Measurements from ENCODE around the gene GRIK4. TPM values are rescaled to one million over a fixed set of nuclear protein-coding genes. Genes with fewer than 3 reads are reported as not detected.

The GRIK4 gene
- polyA plus RNA-seq, 1 of the 3 experiments (the other 2 are of a cell fraction) = 0.03 TPM

DNA sequence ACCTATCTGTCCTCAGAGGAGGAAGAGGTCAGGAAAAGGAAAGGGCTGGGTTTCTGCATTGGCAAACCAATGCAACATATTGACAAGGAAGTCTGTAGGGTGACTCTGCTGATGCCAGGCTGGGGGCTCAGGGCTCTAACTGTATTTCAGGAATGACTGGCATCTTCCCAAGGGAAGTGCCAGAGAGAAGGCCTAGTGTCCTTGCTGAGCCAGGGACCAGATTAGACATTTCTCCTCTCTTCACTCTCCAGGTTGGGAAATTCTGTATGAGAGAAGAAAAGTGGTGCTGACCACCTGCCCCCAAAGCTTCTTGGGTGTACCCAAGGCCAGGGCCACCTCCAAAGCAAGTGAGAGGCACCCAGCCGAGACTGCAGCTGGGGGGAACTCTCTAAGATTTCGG lies 27.2 kb downstream of the GRIK4 start (continued):
- TF ChIP-seq FOXJ3 (CRISPR knock-in tag; IDR thresholded peaks at IDR 0.05) (no peak), ELF1 (IDR thresholded peaks at IDR 0.05) (no peak), FOSL2 (IDR thresholded peaks at IDR 0.05; ENCODE audit: borderline replicate concordance, low read depth) (no peak)

DNA sequence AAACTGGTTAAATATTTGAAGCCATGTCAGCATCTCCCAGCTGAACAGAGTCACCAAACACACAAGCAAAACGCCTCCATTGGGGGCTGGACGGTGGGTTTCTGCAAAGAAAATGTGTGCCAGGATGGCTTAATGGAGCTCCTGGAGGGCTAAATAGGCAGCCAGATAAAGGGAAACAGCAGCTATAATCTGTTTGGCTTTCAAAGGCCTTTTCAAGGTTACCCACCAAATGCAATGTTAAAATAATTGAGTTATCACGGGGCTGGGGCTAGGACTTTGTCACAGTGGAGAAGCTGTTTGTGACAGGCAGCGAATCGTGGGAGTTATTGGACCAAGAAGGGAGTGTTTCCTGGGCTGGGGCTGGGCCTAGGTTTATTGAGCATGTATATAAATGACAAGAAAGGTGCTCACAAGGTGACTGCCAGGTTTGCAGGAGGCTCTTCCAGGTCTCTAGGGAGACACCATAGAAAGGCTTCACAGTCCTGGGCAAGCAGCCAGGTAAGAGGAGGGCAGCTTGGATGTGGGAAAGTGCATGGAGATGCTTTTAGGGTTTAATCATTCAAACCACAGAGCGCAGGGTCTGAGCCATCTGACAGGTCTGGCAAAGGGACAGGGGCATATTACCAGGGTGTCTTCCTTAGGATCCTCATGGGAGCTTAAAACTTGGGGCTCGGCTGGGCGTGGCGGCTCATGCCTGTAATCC lies 28.3 kb downstream of the GRIK4 start:
- Histone ChIP-seq H3K27ac (ENCODE audit: low read depth in 2 of 2, low read length in 1 of 2) (peak overlapping the region in 1 of 2 experiments; percentile 86; a peak in 2 of 4 replicates), H2AFZ (ENCODE audit: low read depth) (no peak overlapping the region), H4K20me1 (ENCODE audit: insufficient read depth) (no peaks in the 10 kb centered on the region), H3F3A (replicated peaks; ENCODE audit: insufficient read depth) (no peaks in the 10 kb centered on the region), H3K4me1 (ENCODE audit: control insufficient read depth in 1 of 2, insufficient read depth in 2 of 2, low read depth in 1 of 2, low read length in 1 of 2) (peaks cover 0 to 25% of the 10 kb centered on the region in 2 experiments; a peak in 2 of 4 replicates), H3K27me3 (ENCODE audit: insufficient read depth) (no peaks in the 10 kb centered on the region), H3K9ac (no peak overlapping the region), H3K4me3 (ENCODE audit: low read depth in 2 of 2, low read length in 1 of 2) (no peak overlapping the region), H3K79me2 (ENCODE audit: insufficient read depth) (no peaks in the 10 kb centered on the region), H3K4me2 (no peak overlapping the region), H3K36me3 (replicated peaks in 1 of 2; ENCODE audit: control insufficient read depth in 1 of 2, insufficient read depth in 2 of 2, low read length in 1 of 2) (no peaks in the 10 kb centered on the region), H3K9me3 (no peaks in the 10 kb centered on the region), H3K9me2 (no peaks in the 10 kb centered on the region)
- POLR2A ChIA-PET = no interaction called here
- 42% methylated on average over 5 of the region's 9 CpGs for WGBS (ENCODE audit: low lambda C conversion rate)
- peak; percentile 72 for DNase-seq
- CTCF ChIA-PET = interaction anchor here (0.7 to 3.1 kb wide), 11 partner anchors 8 to 262 kb away, joined by 3 to 21 read pairs (median 5); partner anchors contain the start of gene GRIK4
- TF ChIP-seq MXI1 (IDR thresholded peaks at IDR 0.05; ENCODE audit: low read depth, low read length) (0 out of 2 replicates have a peak, but pooled peaks have one; percentile 57), TAF1 (IDR thresholded peaks at IDR 0.05; ENCODE audit: borderline replicate concordance, low read depth, low read length) (no peak), POLR2AphosphoS5 (IDR thresholded peaks at IDR 0.05; ENCODE audit: low read depth, low read length) (no peak), EZH2phosphoT487 (IDR thresholded peaks at IDR 0.05; ENCODE audit: borderline replicate concordance, low read depth) (no peak), ELF1 (IDR thresholded peaks at IDR 0.05) (no peak), YY1 (IDR thresholded peaks at IDR 0.05; ENCODE audit: low read depth) (no peak), SIN3A (IDR thresholded peaks at IDR 0.05; ENCODE audit: borderline replicate concordance, low read depth, low read length) (no peak), TEAD4 (IDR thresholded peaks at IDR 0.05; ENCODE audit: borderline replicate concordance, insufficient read depth) (no peak), FOXJ3 (CRISPR knock-in tag; IDR thresholded peaks at IDR 0.05) (no peak), GABPA (IDR thresholded peaks at IDR 0.05; ENCODE audit: low read depth) (no peak), SMC3 (IDR thresholded peaks at IDR 0.05; ENCODE audit: low read depth, low read length) (0 out of 2 replicates have a peak, but pooled peaks have one; percentile 9), NRF1 (IDR thresholded peaks at IDR 0.05; ENCODE audit: low read depth, low read length) (no peak), NFIC (IDR thresholded peaks at IDR 0.05; ENCODE audit: borderline replicate concordance) (peak; percentile 42; the same call in 1 of the 2 replicates), TCF12 (IDR thresholded peaks at IDR 0.05) (no peak), FOSL2 (IDR thresholded peaks at IDR 0.05; ENCODE audit: borderline replicate concordance, low read depth) (peak; percentile 13; the same call in 1 of the 2 replicates), MEF2A (IDR thresholded peaks at IDR 0.05; ENCODE audit: borderline replicate concordance, low read depth) (no peak), FOXM1 (IDR thresholded peaks at IDR 0.05; ENCODE audit: low read depth) (no peak)
- TF ChIP-seq, protein P1, sequence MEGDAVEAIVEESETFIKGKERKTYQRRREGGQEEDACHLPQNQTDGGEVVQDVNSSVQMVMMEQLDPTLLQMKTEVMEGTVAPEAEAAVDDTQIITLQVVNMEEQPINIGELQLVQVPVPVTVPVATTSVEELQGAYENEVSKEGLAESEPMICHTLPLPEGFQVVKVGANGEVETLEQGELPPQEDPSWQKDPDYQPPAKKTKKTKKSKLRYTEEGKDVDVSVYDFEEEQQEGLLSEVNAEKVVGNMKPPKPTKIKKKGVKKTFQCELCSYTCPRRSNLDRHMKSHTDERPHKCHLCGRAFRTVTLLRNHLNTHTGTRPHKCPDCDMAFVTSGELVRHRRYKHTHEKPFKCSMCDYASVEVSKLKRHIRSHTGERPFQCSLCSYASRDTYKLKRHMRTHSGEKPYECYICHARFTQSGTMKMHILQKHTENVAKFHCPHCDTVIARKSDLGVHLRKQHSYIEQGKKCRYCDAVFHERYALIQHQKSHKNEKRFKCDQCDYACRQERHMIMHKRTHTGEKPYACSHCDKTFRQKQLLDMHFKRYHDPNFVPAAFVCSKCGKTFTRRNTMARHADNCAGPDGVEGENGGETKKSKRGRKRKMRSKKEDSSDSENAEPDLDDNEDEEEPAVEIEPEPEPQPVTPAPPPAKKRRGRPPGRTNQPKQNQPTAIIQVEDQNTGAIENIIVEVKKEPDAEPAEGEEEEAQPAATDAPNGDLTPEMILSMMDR (IDR thresholded peaks at IDR 0.05) = no peak
- TF ChIP-seq, protein P2, sequence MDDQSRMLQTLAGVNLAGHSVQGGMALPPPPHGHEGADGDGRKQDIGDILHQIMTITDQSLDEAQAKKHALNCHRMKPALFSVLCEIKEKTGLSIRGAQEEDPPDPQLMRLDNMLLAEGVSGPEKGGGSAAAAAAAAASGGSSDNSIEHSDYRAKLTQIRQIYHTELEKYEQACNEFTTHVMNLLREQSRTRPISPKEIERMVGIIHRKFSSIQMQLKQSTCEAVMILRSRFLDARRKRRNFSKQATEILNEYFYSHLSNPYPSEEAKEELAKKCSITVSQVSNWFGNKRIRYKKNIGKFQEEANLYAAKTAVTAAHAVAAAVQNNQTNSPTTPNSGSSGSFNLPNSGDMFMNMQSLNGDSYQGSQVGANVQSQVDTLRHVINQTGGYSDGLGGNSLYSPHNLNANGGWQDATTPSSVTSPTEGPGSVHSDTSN (IDR thresholded peaks at IDR 0.05) = 0 out of 2 replicates have a peak, but pooled peaks have one; percentile 21
- TF ChIP-seq, protein P3, sequence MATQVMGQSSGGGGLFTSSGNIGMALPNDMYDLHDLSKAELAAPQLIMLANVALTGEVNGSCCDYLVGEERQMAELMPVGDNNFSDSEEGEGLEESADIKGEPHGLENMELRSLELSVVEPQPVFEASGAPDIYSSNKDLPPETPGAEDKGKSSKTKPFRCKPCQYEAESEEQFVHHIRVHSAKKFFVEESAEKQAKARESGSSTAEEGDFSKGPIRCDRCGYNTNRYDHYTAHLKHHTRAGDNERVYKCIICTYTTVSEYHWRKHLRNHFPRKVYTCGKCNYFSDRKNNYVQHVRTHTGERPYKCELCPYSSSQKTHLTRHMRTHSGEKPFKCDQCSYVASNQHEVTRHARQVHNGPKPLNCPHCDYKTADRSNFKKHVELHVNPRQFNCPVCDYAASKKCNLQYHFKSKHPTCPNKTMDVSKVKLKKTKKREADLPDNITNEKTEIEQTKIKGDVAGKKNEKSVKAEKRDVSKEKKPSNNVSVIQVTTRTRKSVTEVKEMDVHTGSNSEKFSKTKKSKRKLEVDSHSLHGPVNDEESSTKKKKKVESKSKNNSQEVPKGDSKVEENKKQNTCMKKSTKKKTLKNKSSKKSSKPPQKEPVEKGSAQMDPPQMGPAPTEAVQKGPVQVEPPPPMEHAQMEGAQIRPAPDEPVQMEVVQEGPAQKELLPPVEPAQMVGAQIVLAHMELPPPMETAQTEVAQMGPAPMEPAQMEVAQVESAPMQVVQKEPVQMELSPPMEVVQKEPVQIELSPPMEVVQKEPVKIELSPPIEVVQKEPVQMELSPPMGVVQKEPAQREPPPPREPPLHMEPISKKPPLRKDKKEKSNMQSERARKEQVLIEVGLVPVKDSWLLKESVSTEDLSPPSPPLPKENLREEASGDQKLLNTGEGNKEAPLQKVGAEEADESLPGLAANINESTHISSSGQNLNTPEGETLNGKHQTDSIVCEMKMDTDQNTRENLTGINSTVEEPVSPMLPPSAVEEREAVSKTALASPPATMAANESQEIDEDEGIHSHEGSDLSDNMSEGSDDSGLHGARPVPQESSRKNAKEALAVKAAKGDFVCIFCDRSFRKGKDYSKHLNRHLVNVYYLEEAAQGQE (IDR thresholded peaks at IDR 0.05; ENCODE audit: low read depth, low read length) = no peak
- TF ChIP-seq, protein P4, sequence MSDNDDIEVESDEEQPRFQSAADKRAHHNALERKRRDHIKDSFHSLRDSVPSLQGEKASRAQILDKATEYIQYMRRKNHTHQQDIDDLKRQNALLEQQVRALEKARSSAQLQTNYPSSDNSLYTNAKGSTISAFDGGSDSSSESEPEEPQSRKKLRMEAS (IDR thresholded peaks at IDR 0.05; ENCODE audit: low read depth) = no peak
- TF ChIP-seq, protein P5, sequence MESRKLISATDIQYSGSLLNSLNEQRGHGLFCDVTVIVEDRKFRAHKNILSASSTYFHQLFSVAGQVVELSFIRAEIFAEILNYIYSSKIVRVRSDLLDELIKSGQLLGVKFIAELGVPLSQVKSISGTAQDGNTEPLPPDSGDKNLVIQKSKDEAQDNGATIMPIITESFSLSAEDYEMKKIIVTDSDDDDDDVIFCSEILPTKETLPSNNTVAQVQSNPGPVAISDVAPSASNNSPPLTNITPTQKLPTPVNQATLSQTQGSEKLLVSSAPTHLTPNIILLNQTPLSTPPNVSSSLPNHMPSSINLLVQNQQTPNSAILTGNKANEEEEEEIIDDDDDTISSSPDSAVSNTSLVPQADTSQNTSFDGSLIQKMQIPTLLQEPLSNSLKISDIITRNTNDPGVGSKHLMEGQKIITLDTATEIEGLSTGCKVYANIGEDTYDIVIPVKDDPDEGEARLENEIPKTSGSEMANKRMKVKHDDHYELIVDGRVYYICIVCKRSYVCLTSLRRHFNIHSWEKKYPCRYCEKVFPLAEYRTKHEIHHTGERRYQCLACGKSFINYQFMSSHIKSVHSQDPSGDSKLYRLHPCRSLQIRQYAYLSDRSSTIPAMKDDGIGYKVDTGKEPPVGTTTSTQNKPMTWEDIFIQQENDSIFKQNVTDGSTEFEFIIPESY (IDR thresholded peaks at IDR 0.05; ENCODE audit: borderline replicate concordance, low read depth) = no peak

Data from SK-N-SH (cell line).